PC-9 (cell line): Measurements from ENCODE around the gene GPBAR1. TPM values are rescaled to one million over a fixed set of nuclear protein-coding genes. Genes with fewer than 3 reads are reported as not detected.

Source experiments
- BruUV-seq: library from RNA; stranded (reverse); fragments of 400-500 nt; replicated peaks from 2 replicates; lab custom pipeline; 2021; lab: Mats Ljungman, UMichigan
- CTCF ChIA-PET: fragments of 300-600 bp; sonication (Branson Sonifier 250); formaldehyde crosslinking; loops from one replicate; lab custom pipeline; 2022; ENCODE audit warnings: antibody characterized with exemption; lab: Charles Lee
- POLR2A ChIA-PET: fragments of 300-600 bp; sonication (Branson Sonifier 250); formaldehyde crosslinking; loops from one replicate; lab custom pipeline; 2022; ENCODE audit warnings: antibody characterized with exemption; ENCODE audit not compliant: unreplicated experiment; lab: Charles Lee
- DNase-seq, 2 experiments: peaks; one replicate each; pipeline versions ENCODE4 v3.0.0 to v3.0.0-alpha.2; 2015 to 2022; ENCODE audit warnings: mixed read lengths in 1 of 2
- H2AFZ ChIP-seq: fragments of 200-600 bp; sonication (generic); 2 replicates; pipeline ENCODE4 v1.8.1; 2017; ENCODE audit warnings: antibody characterized with exemption
- H3F3A ChIP-seq: fragments of 200-600 bp; sonication (generic); 2 replicates; pipeline ENCODE4 v1.8.1; 2017; ENCODE audit warnings: antibody characterized with exemption, mild to moderate bottlenecking, low read depth; ENCODE audit not compliant: insufficient read depth
- H3K27ac ChIP-seq: fragments of 200-600 bp; sonication (generic); 2 replicates; pipeline ENCODE4 v1.6.1; 2016; ENCODE audit warnings: mixed run types
- H3K27me3 ChIP-seq: fragments of 200-600 bp; sonication (generic); 2 replicates; pipeline ENCODE4 v1.6.1; 2016; ENCODE audit warnings: low read depth, mixed run types; ENCODE audit not compliant: insufficient read depth
- H3K36me3 ChIP-seq: fragments of 200-600 bp; sonication (generic); 2 replicates; pipeline ENCODE4 v1.6.1; 2016; ENCODE audit warnings: low read depth, mixed run types
- H3K4me1 ChIP-seq: fragments of 200-600 bp; sonication (generic); replicated peaks from 2 replicates; pipeline ENCODE4 v1.6.1; 2016; ENCODE audit warnings: mixed run types; ENCODE audit not compliant: insufficient read depth
- H3K4me2 ChIP-seq: fragments of 200-600 bp; sonication (generic); 2 replicates; pipeline ENCODE4 v1.6.1; 2017; ENCODE audit warnings: mixed run types
- H3K4me3 ChIP-seq: fragments of 200-600 bp; sonication (generic); 2 replicates; pipeline ENCODE4 v1.6.1; 2016; ENCODE audit warnings: mixed run types
- H3K79me2 ChIP-seq: fragments of 200-600 bp; sonication (generic); 2 replicates; pipeline ENCODE4 v1.6.1; 2017; ENCODE audit warnings: low read depth, mixed run types
- H3K9me2 ChIP-seq: fragments of 200-600 bp; sonication (generic); 2 replicates; pipeline ENCODE4 v1.8.1; 2017; ENCODE audit warnings: mild to moderate bottlenecking; ENCODE audit not compliant: insufficient read depth
- H3K9me3 ChIP-seq: fragments of 200-600 bp; sonication (generic); 2 replicates; pipeline ENCODE4 v1.8.1; 2016; ENCODE audit warnings: low read depth; ENCODE audit not compliant: insufficient read depth
- H4K20me1 ChIP-seq: fragments of 200-600 bp; sonication (generic); 2 replicates; pipeline ENCODE4 v1.8.1; 2017; ENCODE audit not compliant: insufficient read depth
- EZH2 ChIP-seq: fragments of 200-600 bp; sonication (generic); IDR thresholded peaks from 2 replicates; pipeline ENCODE4 v1.8.0; 2017; ENCODE audit warnings: antibody characterized with exemption, low read depth
- intact Hi-C: fragments of 100-400 bp; cut with micrococcal nuclease; formaldehyde crosslinking; loops from one replicate; pipeline ENCODE4 v1.10.0; 2022; ENCODE audit not compliant: unreplicated experiment
- total RNA-seq: library from RNA; stranded (reverse); gene quantifications from 2 replicates; pipeline ENCODE4 v1.2.3, GENCODE V29; 2021
- TF ChIP-seq, protein P1 (sequence below): fragments of 200-600 bp; sonication (generic); conservative IDR thresholded peaks from 2 replicates; pipeline ENCODE4 v1.6.1; 2017; ENCODE audit warnings: mixed run types, antibody characterized with exemption, mild to moderate bottlenecking, moderate library complexity

Gene GPBAR1
- total RNA-seq, 1 experiment from 2014 or later = 0.22 TPM

DNA sequence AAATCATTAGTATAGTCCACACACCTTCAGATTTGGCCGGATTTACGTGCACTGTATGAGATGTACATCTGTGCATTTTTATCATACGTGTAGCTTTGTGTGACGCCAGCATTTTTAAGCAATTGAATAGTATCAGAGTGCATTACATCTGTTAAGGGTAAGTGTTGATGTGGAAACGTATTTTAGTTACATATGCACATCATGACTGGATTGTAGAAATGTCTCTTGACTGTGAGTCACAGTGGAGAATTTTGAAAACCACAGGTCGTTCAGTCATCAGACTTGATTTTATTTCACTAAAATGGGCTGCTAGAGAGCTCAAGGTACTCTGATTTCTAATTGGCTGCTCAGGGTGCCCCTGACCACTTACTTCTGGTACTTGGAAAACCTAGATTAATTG is 5.4 kb upstream of the GPBAR1 start:
- ChIA-PET POLR2A (no interaction called here), CTCF (interaction anchor here (0.6 kb wide), 1 partner anchor 469 kb away, joined by 3 read pairs; no protein-coding TSS in a partner anchor)
- Histone ChIP-seq H3K4me3 (no peak overlapping the region), H3K27ac (no peak overlapping the region), H3K9me3 (no peaks in the 10 kb centered on the region), H3K4me1 (no peaks in the 10 kb centered on the region), H4K20me1 (no peaks in the 10 kb centered on the region), H3K36me3 (peaks cover 10% of the 10 kb centered on the region; the same call in 1 of the 2 replicates), H3K9me2 (no peaks in the 10 kb centered on the region), H3K27me3 (no peaks in the 10 kb centered on the region), H3K4me2 (no peak overlapping the region), H3F3A (peaks cover 24% of the 10 kb centered on the region), H3K79me2 (no peaks in the 10 kb centered on the region), H2AFZ (no peak overlapping the region)
- no peak for DNase-seq
- intact Hi-C loops = loop anchor here (5.0 kb wide), 1 partner anchor 68 kb away; no protein-coding TSS in a partner anchor
- no TSS peak for BruUV-seq
- TF ChIP-seq, protein P1, sequence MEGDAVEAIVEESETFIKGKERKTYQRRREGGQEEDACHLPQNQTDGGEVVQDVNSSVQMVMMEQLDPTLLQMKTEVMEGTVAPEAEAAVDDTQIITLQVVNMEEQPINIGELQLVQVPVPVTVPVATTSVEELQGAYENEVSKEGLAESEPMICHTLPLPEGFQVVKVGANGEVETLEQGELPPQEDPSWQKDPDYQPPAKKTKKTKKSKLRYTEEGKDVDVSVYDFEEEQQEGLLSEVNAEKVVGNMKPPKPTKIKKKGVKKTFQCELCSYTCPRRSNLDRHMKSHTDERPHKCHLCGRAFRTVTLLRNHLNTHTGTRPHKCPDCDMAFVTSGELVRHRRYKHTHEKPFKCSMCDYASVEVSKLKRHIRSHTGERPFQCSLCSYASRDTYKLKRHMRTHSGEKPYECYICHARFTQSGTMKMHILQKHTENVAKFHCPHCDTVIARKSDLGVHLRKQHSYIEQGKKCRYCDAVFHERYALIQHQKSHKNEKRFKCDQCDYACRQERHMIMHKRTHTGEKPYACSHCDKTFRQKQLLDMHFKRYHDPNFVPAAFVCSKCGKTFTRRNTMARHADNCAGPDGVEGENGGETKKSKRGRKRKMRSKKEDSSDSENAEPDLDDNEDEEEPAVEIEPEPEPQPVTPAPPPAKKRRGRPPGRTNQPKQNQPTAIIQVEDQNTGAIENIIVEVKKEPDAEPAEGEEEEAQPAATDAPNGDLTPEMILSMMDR = no peak
- no peak for TF ChIP-seq EZH2

DNA sequence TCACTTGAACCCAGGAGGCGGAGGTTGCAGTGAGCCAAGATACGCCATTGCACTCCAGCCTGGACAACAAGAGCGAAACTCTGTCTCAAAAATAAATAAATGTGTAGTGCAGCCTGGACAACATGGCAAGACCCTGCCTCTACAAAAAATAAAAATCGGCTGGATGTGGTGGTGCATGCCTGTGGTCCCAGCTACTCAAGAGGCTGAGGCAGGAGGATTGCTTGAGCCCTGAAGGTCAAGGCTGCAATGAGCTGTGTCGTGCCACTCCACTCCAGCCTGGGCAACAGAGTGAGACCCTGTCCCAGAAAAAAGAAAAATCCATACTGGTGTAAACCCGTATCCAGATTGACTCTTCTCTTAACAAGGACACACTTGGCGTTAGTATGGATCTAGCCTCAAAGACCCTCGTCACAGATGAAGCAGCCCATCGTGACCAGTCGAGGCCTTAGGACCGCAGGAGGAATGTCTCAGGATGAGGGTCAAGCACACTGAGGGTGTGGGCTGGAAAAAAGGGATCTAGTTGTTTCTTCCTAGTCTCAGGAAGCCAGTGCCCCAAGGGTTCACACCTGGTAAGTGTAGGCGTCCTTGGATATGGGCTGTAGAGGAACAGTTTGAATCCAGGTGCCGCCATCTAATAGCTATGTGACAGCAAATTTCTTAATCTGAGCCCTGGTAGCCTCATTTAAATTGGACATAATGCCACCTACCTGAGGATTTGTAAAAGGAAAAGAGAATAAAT is 4.0 kb upstream of the GPBAR1 start:
- H3K4me1 ChIP-seq = no peaks in the 10 kb centered on the region
- POLR2A ChIA-PET = no interaction called here
- intact Hi-C loops = loop anchor here (5.0 kb wide), 1 partner anchor 69 kb away; no protein-coding TSS in a partner anchor

DNA sequence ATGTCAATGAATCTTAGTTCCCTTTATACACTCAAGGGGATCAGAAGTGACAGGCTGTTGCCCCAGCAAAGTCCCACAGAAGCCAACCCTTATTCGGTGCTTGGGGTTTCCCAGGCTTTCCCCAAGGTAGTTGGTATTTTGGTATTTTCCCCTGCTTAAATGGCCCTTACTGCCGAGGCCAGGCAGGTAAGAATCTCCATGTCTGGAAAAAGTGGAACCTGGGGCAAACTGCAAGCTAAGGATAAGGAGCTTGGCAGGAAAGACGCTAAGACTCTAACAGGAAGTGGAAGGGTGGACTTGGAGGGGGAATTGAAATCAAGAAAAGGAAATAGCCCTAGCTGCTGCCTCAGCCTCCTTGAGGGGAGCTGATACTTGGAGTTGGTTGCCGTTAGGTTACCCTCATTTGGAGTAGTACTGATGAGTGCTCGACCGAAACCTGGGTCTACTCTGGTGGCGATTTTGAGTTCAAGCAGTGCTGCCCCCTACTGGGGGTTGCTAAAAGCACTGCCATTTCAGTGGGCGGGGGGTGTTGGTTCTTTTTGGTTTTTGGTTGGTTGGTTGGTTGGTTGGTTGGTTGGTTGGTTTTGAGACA is 3.3 kb upstream of the GPBAR1 start:
- DNase-seq = no peak
- TF ChIP-seq EZH2 = no peak
- TF ChIP-seq, protein P1 = peak; percentile 68
- POLR2A ChIA-PET = no interaction called here
- Histone ChIP-seq H3K4me2 (no peak overlapping the region), H3K36me3 (no peaks in the 10 kb centered on the region; the same call in 1 of the 2 replicates), H3K4me1 (no peaks in the 10 kb centered on the region), H3F3A (peaks cover 23% of the 10 kb centered on the region), H3K79me2 (no peaks in the 10 kb centered on the region), H2AFZ (no peak overlapping the region), H4K20me1 (no peaks in the 10 kb centered on the region), H3K27ac (no peak overlapping the region), H3K9me3 (no peaks in the 10 kb centered on the region), H3K27me3 (no peaks in the 10 kb centered on the region), H3K9me2 (no peaks in the 10 kb centered on the region), H3K4me3 (no peak overlapping the region)
- intact Hi-C loops = loop anchor here (5.0 kb wide), 1 partner anchor 70 kb away; no protein-coding TSS in a partner anchor
- BruUV-seq = no TSS peak
- CTCF ChIA-PET = no interaction called here

More for the DNA sequence above, 4.0 kb upstream of the GPBAR1 start:
- Histone ChIP-seq H2AFZ (no peak overlapping the region), H3K4me3 (no peak overlapping the region), H3K79me2 (no peaks in the 10 kb centered on the region), H3K4me2 (no peak overlapping the region), H3F3A (peaks cover 24% of the 10 kb centered on the region), H3K36me3 (peaks cover 5% of the 10 kb centered on the region; the same call in 1 of the 2 replicates), H3K9me3 (no peaks in the 10 kb centered on the region), H3K27me3 (no peaks in the 10 kb centered on the region), H3K27ac (no peak overlapping the region), H3K9me2 (no peaks in the 10 kb centered on the region), H4K20me1 (no peaks in the 10 kb centered on the region)
- BruUV-seq = TSS peak; percentile 8
- no peak for DNase-seq
- no peak for TF ChIP-seq EZH2
- TF ChIP-seq, protein P1 = no peak
- CTCF ChIA-PET = interaction anchor here (0.7 kb wide), 1 partner anchor 9 kb away, joined by 4 read pairs; no protein-coding TSS in a partner anchor
